Measurements from ENCODE around the gene CFAP410.
"Not testable (repeated sequence)": the region's sequence is repeated elsewhere in the genome, so short reads cannot be mapped to it uniquely, and the experiment has no call there.

The CFAP410 gene

DNA sequence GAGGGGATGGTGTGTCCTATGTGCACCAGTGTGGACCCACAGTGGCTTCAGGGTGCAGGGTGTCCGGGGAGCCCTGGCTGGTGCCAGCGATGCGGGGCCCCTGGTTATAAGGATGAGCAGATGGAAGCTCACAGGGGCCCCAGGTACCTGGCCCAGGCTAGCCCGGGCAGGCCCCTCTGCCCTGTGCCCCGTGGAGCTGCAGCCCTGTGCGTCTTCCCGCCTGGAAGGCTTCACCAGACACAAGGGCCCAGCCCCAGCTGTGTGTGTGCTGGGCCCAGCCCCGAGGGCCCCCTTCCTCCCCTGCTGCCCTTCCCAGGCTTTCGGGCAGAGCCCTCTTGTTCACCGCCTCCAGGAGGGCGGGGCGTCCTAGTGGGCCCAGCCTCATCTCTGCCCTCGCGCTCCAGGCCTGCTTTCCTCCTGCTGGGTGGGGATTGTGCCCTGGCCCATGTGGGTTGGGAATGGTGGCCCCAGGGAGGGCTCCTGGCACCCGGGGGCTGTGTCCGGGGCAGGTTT, 23.4 kb downstream of the CFAP410 start:
- no peaks in the 10 kb centered on the region for H3K4me1 ChIP-seq (ENCODE audit: insufficient read depth, low read length)
- no peaks in the 10 kb centered on the region for H3K9me3 ChIP-seq (ENCODE audit: control insufficient read depth, insufficient read depth, low read length)

GRCh38 chr21:44314561-44314960, 24.6 kb downstream of the CFAP410 start:
- Histone ChIP-seq H3K4me1 (ENCODE audit: insufficient read depth, low read length) (no peaks in the 10 kb centered on the region), H3K9ac (ENCODE audit: low read depth, low read length) (no peak overlapping the region), H3K9me3 (ENCODE audit: control insufficient read depth, insufficient read depth, low read length) (no peaks in the 10 kb centered on the region), H3K36me3 (ENCODE audit: insufficient read depth, low read length) (0 out of 2 replicates have a peak, but pooled peaks cover 6% of the 10 kb centered on the region)

More for the DNA sequence above, 23.4 kb downstream of the CFAP410 start:
- Histone ChIP-seq H3K36me3 (ENCODE audit: insufficient read depth, low read length) (0 out of 2 replicates have a peak, but pooled peaks cover 6% of the 10 kb centered on the region), H3K9ac (ENCODE audit: low read depth, low read length) (no peak overlapping the region)

DNA sequence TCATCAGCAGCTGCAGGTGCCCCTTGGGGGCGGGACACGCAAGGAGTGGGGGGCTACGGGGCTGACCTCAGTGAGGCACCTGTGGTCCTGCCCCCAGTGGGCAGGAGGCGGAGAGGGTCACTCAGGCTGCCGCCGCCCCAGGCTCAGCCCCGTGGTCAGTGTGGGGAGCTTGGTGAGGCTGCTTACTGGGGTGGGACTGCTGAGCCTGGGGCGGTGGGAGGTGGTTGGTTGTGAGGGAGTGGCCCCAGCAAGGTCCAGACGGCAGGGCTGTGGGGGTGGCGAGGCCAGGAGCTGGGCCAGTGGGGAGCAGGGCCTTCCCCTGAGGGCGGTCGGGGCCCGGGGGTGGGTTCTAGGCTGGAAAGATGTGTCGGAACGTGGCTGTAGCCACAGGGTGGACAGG, 25.1 kb downstream of the CFAP410 start:
- H3K36me3 ChIP-seq (ENCODE audit: insufficient read depth, low read length), result 0 out of 2 replicates have a peak, but pooled peaks cover 6% of the 10 kb centered on the region
- H3K4me1 ChIP-seq (ENCODE audit: insufficient read depth, low read length), result no peaks in the 10 kb centered on the region
- no peak overlapping the region for H3K9ac ChIP-seq (ENCODE audit: low read depth, low read length)
- H3K9me3 ChIP-seq (ENCODE audit: control insufficient read depth, insufficient read depth, low read length), result no peaks in the 10 kb centered on the region

GRCh38 chr21:44313451-44313850, 25.7 kb downstream of the CFAP410 start:
- Histone ChIP-seq H3K9me3 (ENCODE audit: control insufficient read depth, insufficient read depth, low read length) (no peaks in the 10 kb centered on the region), H3K36me3 (ENCODE audit: insufficient read depth, low read length) (0 out of 2 replicates have a peak, but pooled peaks cover 6% of the 10 kb centered on the region), H3K9ac (ENCODE audit: low read depth, low read length) (no peak overlapping the region), H3K4me1 (ENCODE audit: insufficient read depth, low read length) (no peaks in the 10 kb centered on the region)

GRCh38 chr21:44312716-44313115, 26.5 kb downstream of the CFAP410 start:
- H3K9me3 ChIP-seq (ENCODE audit: control insufficient read depth, insufficient read depth, low read length), result no peaks in the 10 kb centered on the region
- no peaks in the 10 kb centered on the region for H3K4me1 ChIP-seq (ENCODE audit: insufficient read depth, low read length)
- 0 out of 2 replicates have a peak, but pooled peaks cover 6% of the 10 kb centered on the region for H3K36me3 ChIP-seq (ENCODE audit: insufficient read depth, low read length)
- H3K9ac ChIP-seq (ENCODE audit: low read depth, low read length), result no peak overlapping the region

GRCh38 chr21:44312089-44312488, 27.1 kb downstream of the CFAP410 start:
- no peaks in the 10 kb centered on the region for H3K4me1 ChIP-seq (ENCODE audit: insufficient read depth, low read length)
- H3K9me3 ChIP-seq (ENCODE audit: control insufficient read depth, insufficient read depth, low read length), result no peaks in the 10 kb centered on the region
- H3K9ac ChIP-seq (ENCODE audit: low read depth, low read length), result no peak overlapping the region
- 0 out of 2 replicates have a peak, but pooled peaks cover 6% of the 10 kb centered on the region for H3K36me3 ChIP-seq (ENCODE audit: insufficient read depth, low read length)

- 0 out of 2 replicates have a peak, but pooled peaks cover 6% of the 10 kb centered on the region for H3K36me3 ChIP-seq (ENCODE audit: insufficient read depth, low read length)
- no peaks in the 10 kb centered on the region for H3K4me1 ChIP-seq (ENCODE audit: insufficient read depth, low read length)
- no peak overlapping the region for H3K9ac ChIP-seq (ENCODE audit: low read depth, low read length)
- no peaks in the 10 kb centered on the region for H3K9me3 ChIP-seq (ENCODE audit: control insufficient read depth, insufficient read depth, low read length)
These were observed 28.3 kb downstream of the CFAP410 start for GRCh38 chr21:44310628-44311507.

DNA sequence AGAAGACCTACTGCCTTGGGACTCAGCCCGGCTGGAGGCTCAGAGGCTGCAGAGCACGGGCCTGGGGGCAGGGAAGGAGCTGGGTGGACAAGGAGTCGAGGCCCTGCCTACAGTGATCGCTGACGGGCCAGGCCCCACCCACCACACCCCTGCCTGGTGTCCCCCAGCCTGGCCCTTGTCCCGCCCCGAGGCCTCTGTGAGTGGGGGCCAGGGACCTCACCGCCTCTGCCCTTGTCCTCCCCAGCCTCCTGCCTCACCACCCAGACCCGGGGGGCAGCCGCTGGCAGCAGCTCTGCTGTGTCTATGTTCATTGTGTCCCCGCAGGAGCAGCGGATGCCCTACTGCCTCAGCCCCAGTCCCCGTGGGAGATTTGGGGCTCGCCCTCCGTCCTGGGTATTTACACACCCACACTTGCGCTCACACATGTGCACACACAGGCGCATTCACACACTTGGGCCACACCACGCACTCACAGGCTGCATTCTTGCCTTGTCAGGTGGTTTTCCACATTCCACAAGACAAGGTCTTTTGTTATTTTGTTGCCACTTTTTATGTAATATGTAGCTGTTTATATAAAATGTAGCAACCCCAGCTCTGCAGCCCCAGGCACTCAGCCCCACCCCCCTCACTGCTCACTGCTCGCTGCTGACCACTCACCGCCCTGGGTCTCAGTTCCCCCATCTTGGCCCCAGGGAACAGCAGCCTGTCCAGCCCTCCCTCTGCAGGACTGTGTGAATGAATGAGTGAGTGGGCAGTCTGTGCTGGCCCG, 32.1 kb downstream of the CFAP410 start:
- Histone ChIP-seq H3K4me1 (ENCODE audit: insufficient read depth, low read length) (no peaks in the 10 kb centered on the region; the same call in 1 of the 2 replicates), H3K9ac (ENCODE audit: low read depth, low read length) (no peak overlapping the region), H3K9me3 (ENCODE audit: control insufficient read depth, insufficient read depth, low read length) (no peaks in the 10 kb centered on the region), H3K36me3 (ENCODE audit: insufficient read depth, low read length) (0 out of 2 replicates have a peak, but pooled peaks cover 6% of the 10 kb centered on the region)

GRCh38 chr21:44305691-44306090, 33.5 kb downstream of the CFAP410 start:
- no peaks in the 10 kb centered on the region; the same call in 1 of the 2 replicates for H3K4me1 ChIP-seq (ENCODE audit: insufficient read depth, low read length)
- H3K9ac ChIP-seq (ENCODE audit: low read depth, low read length), result no peak overlapping the region
- H3K36me3 ChIP-seq (ENCODE audit: insufficient read depth, low read length), result no peaks in the 10 kb centered on the region
- no peaks in the 10 kb centered on the region for H3K9me3 ChIP-seq (ENCODE audit: control insufficient read depth, insufficient read depth, low read length)

- Histone ChIP-seq H3K9ac (ENCODE audit: low read depth, low read length) (no peak overlapping the region), H3K4me1 (ENCODE audit: insufficient read depth, low read length) (no peaks in the 10 kb centered on the region; the same call in 1 of the 2 replicates)
These were observed 34.3 kb downstream of the CFAP410 start for GRCh38 chr21:44304877-44305293.

DNA sequence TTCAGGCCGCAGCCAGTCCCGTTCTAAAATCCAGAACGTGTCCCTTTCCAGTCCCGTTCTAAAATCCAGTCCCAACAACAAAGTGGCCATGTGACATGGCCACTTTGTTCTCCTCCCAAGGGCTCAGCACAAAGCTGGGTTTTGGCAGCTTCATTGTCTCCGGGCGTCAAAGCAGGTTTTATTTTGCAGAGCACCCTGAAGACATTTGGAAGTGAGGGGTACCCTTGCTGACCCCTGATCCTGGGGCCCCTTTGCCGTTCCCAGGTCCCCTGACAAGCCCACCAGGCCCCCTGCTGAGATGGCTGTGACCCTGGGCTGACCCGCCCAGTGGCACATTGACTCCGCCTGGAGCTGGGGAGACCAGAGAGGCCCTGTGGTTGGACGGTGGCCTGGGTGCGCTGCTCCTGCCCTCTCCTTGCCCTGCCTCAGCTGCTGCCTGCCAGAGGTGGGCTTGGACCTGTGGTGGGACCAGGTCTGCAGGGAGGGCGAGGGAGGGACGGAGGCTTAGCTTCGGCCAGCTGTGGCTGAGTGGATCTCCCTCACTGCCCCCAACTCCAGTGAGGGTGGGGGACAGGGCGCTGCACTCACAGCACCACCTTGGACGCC, 35.1 kb downstream of the CFAP410 start:
- H3K4me1 ChIP-seq (ENCODE audit: insufficient read depth, low read length), result no peaks in the 10 kb centered on the region; the same call in 1 of the 2 replicates
- H3K36me3 ChIP-seq (ENCODE audit: insufficient read depth, low read length), result no peaks in the 10 kb centered on the region
- H3K9me3 ChIP-seq (ENCODE audit: control insufficient read depth, insufficient read depth, low read length), result no peaks in the 10 kb centered on the region
- H3K9ac ChIP-seq (ENCODE audit: low read depth, low read length), result no peak overlapping the region

More at GRCh38 chr21:44304877-44305293, 34.3 kb downstream of the CFAP410 start:
- H3K36me3 ChIP-seq (ENCODE audit: insufficient read depth, low read length), result no peaks in the 10 kb centered on the region
- no peaks in the 10 kb centered on the region for H3K9me3 ChIP-seq (ENCODE audit: control insufficient read depth, insufficient read depth, low read length)

- Histone ChIP-seq H3K9me3 (ENCODE audit: control insufficient read depth, insufficient read depth, low read length) (no peaks in the 10 kb centered on the region), H3K4me1 (ENCODE audit: insufficient read depth, low read length) (no peaks in the 10 kb centered on the region; the same call in 1 of the 2 replicates), H3K9ac (ENCODE audit: low read depth, low read length) (no peak overlapping the region), H3K36me3 (ENCODE audit: insufficient read depth, low read length) (no peaks in the 10 kb centered on the region)
These were observed 35.7 kb downstream of the CFAP410 start for GRCh38 chr21:44303490-44303981.

GRCh38 chr21:44302573-44303401, 36.4 kb downstream of the CFAP410 start:
- not testable (repeated sequence) for H3K9ac ChIP-seq (ENCODE audit: low read depth, low read length); H3K4me1 ChIP-seq (ENCODE audit: insufficient read depth, low read length)

More at GRCh38 chr21:44302573-44303401, 36.4 kb downstream of the CFAP410 start:
- H3K36me3 ChIP-seq (ENCODE audit: insufficient read depth, low read length); H3K9me3 ChIP-seq (ENCODE audit: control insufficient read depth, insufficient read depth, low read length): not testable (repeated sequence)
